ENCODE data around the gene CYTIP. TPM values are rescaled to one million over a fixed set of nuclear protein-coding genes. Genes with fewer than 3 reads are reported as not detected.

CYTIP gene
- total and polyA plus RNA-seq, 2 of the 13 experiments (the other 11 are each of a cell fraction or from before 2014, with no cell fraction given) = not detected

- TF ChIP-seq NR0B2 (CRISPR knock-in tag; IDR thresholded peaks at IDR 0.05) (no peak), HNRNPK (IDR thresholded peaks at IDR 0.05; ENCODE audit: low read depth, low read length, poor library complexity, severe bottlenecking) (no peak), RBM22 (optimal IDR thresholded peaks at IDR 0.05; ENCODE audit: low read length) (no peak), KLF15 (CRISPR knock-in tag; IDR thresholded peaks at IDR 0.05; ENCODE audit: borderline replicate concordance) (no peak), ZFX (CRISPR knock-in tag; IDR thresholded peaks at IDR 0.05; ENCODE audit: low read depth) (no peak), ZNF530 (CRISPR knock-in tag; IDR thresholded peaks at IDR 0.05; ENCODE audit: low read depth) (no peak), ZFP37 (CRISPR knock-in tag; IDR thresholded peaks at IDR 0.05; ENCODE audit: borderline replicate concordance) (no peak), CSRNP2 (CRISPR knock-in tag; conservative IDR thresholded peaks at IDR 0.05; ENCODE audit: low read depth) (no peak)
Observed at GRCh38 chr2:157431176-157431575, 12.7 kb downstream of the CYTIP start (continued).

GRCh38 chr2:157428500-157429175 is 15.3 kb downstream of the CYTIP start:
- Histone ChIP-seq H3K9me3 (ENCODE audit: low read length) (peaks cover 19% of the 10 kb centered on the region), H3K79me2 (ENCODE audit: insufficient read depth, low read length) (no peaks in the 10 kb centered on the region), H2AFZ (ENCODE audit: low read length) (no peak overlapping the region), H3K4me2 (ENCODE audit: low read depth, low read length) (no peak overlapping the region), H3K36me3 (replicated peaks in 1 of 2; ENCODE audit: control insufficient read depth in 1 of 2, insufficient read depth in 2 of 2, low read length in 2 of 2) (no peaks in the 10 kb centered on the region), H4K20me1 (ENCODE audit: insufficient read depth, low read length) (no peaks in the 10 kb centered on the region), H3K27ac (ENCODE audit: extremely low read length, insufficient read depth, low read length) (no peak overlapping the region), H3K9ac (ENCODE audit: insufficient read depth, low read depth, low read length) (no peak overlapping the region), H3K27me3 (ENCODE audit: control insufficient read depth in 1 of 2, insufficient read depth in 2 of 2, low read length in 2 of 2) (no peaks in the 10 kb centered on the region), H3K4me3 (replicated peaks in 1 of 3; ENCODE audit: insufficient read depth in 1 of 3, low read depth in 2 of 3, low read length in 3 of 3) (no peak overlapping the region), H3K4me1 (ENCODE audit: insufficient read depth, low read length) (no peaks in the 10 kb centered on the region)
- POLR2A ChIA-PET = no interaction called here
- in situ Hi-C loops (cut with HindIII; ENCODE audit: extremely low pct_ligation_motif_present, low pct_unique_long_range_greater_than_20kb) = no loop called here
- FAIRE-seq = no peak
- CTCF ChIA-PET (ENCODE audit: low intra/inter-chr PET ratio, low total read pairs) = no interaction called here
- no peak for DNase-seq (ENCODE audit: low spot score)
- 3% methylated on average over 2 of the region's 2 CpGs for WGBS (ENCODE audit: low lambda C conversion rate)
- no TSS peak for BruUV-seq (replicated peaks)
- ATAC-seq = no peak
- TF ChIP-seq ZNF816 (CRISPR knock-in tag; IDR thresholded peaks at IDR 0.05; ENCODE audit: borderline replicate concordance) (no peak), NCOA2 (CRISPR knock-in tag; IDR thresholded peaks at IDR 0.05) (no peak), SP1 (IDR thresholded peaks at IDR 0.05) (no peak), SP1 (CRISPR knock-in tag; IDR thresholded peaks at IDR 0.05) (no peak), PAXIP1 (CRISPR knock-in tag; conservative IDR thresholded peaks at IDR 0.05) (no peak)
- intact Hi-C loops (cut with micrococcal nuclease; ENCODE audit: unreplicated experiment) = no loop called here
